CD4-positive, alpha-beta memory T cell (primary cell): ENCODE measurements around the gene MASP1. TPM values are rescaled to one million over a fixed set of nuclear protein-coding genes. Genes with fewer than 3 reads are reported as not detected.
"Not testable (repeated sequence)": the region's sequence is repeated elsewhere in the genome, so short reads cannot be mapped to it uniquely, and the experiment has no call there.

Experiments
- CTCF ChIA-PET: fragments of 350-600 bp; sonication (Branson Sonifier 250); formaldehyde crosslinking; loops from one replicate; lab custom pipeline; 2021; ENCODE audit warnings: inconsistent platforms; ENCODE audit not compliant: partially characterized antibody; lab: Charles Lee
- POLR2A ChIA-PET: fragments of 350-600 bp; sonication (Branson Sonifier 250); formaldehyde crosslinking; loops from one replicate; lab custom pipeline; 2021; ENCODE audit not compliant: partially characterized antibody; lab: Charles Lee
- DNase-seq, 5 donors: peaks; one replicate each; pipeline versions ENCODE4 v3.0.0 to v3.0.0-alpha.2; 2020 to 2022; ENCODE audit warnings: mixed read lengths in 1 of 5
- H3K27ac ChIP-seq: one replicate; pipeline ENCODE4 v1.7.0; 2013; ENCODE audit warnings: low read depth, low read length
- H3K27me3 ChIP-seq: 2 replicates; pipeline ENCODE4 v1.7.0; 2013; ENCODE audit warnings: mild to moderate bottlenecking, low read length, moderate library complexity; ENCODE audit not compliant: insufficient read depth
- H3K36me3 ChIP-seq: 2 replicates; pipeline ENCODE4 v1.7.0; 2013; ENCODE audit warnings: mild to moderate bottlenecking, low read length, moderate library complexity; ENCODE audit not compliant: insufficient read depth
- H3K4me1 ChIP-seq: 2 replicates; pipeline ENCODE4 v1.7.0; 2013; ENCODE audit warnings: mild to moderate bottlenecking, low read length, moderate library complexity; ENCODE audit not compliant: insufficient read depth
- H3K4me3 ChIP-seq, 2 donors: one replicate each; pipeline ENCODE4 v1.7.0; 2013; ENCODE audit warnings: low read length in 2 of 2, mild to moderate bottlenecking in 1 of 2
- H3K9me3 ChIP-seq, 2 donors: one replicate each; pipeline ENCODE4 v1.7.0; 2013; ENCODE audit warnings: low read length in 2 of 2, control low read depth in 1 of 2; ENCODE audit not compliant: control insufficient read depth in 1 of 2
- H3K27ac Mint-ChIP-seq, 7 donors: one replicate each; pipeline ENCODE4 v1.8.0; 2020 to 2021; ENCODE audit warnings: mixed read lengths in 7 of 7, mild to moderate bottlenecking in 6 of 7, inconsistent platforms in 3 of 7, moderate library complexity in 3 of 7
- H3K27me3 Mint-ChIP-seq, 2 donors: one replicate each; pipeline ENCODE4 v1.8.0; 2020 to 2021; ENCODE audit warnings: mixed read lengths in 2 of 2
- H3K36me3 Mint-ChIP-seq, 2 donors: one replicate each; pipeline ENCODE4 v1.8.0; 2020 to 2021; ENCODE audit warnings: mixed read lengths in 2 of 2, inconsistent platforms in 1 of 2, mild to moderate bottlenecking in 1 of 2
- H3K4me1 Mint-ChIP-seq, 4 donors: one replicate each; pipeline ENCODE4 v1.8.0; 2020 to 2021; ENCODE audit warnings: mixed read lengths in 4 of 4, mild to moderate bottlenecking in 1 of 4
- H3K4me3 Mint-ChIP-seq, 8 donors: one replicate each; pipeline ENCODE4 v1.8.0; 2020 to 2021; ENCODE audit warnings: mixed read lengths in 8 of 8, mild to moderate bottlenecking in 7 of 8, moderate library complexity in 6 of 8, inconsistent platforms in 3 of 8
- H3K9me3 Mint-ChIP-seq, 8 donors: one replicate each; pipeline ENCODE4 v1.8.0; 2020 to 2021; ENCODE audit warnings: mixed read lengths in 8 of 8, mild to moderate bottlenecking in 5 of 8, inconsistent platforms in 3 of 8, moderate library complexity in 1 of 8
- intact Hi-C: fragments of 100-400 bp; cut with micrococcal nuclease; formaldehyde crosslinking; loops from one replicate; pipeline ENCODE4 v1.15.1; 2023
- polyA plus RNA-seq, 2 donors: library from polyadenylated mRNA; unstranded; fragments of 300-500 nt; fragmentation: Illumina TruSeq; gene quantifications; one replicate each; pipeline ENCODE4 v1.2.3, GENCODE V29; 2021
- total RNA-seq, 2 experiments: library from RNA; stranded (reverse); gene quantifications; one replicate each; pipeline ENCODE4 v1.2.3, GENCODE V29; 2021

MASP1 gene
- total and polyA plus RNA-seq, 4 experiments from 2014 or later = not detected

DNA sequence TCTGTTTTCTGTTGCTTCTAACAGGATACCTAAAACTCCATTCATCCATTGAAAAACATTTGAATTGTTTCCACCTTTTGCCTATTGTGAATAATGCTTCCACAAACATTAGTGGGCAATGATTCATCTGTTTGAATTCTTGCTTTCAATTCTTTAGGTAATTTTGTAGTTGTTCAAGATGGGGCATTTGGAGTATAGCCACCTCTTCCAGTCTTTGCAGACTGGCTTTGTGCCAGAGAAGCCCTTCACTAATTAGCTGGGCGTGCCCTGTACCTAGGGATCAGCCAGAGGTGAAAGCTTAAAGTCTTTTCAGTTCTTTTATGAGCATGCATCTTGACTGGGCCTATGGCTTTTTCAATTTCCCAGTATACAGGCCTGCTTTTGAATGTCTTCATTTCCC is 83.4 kb downstream of the MASP1 start:
- Histone ChIP-seq H3K9me3 (no peaks in the 10 kb centered on the region), H3K4me1 (no peaks in the 10 kb centered on the region), H3K4me3 (no peak overlapping the region), H3K27ac (no peak overlapping the region), H3K36me3 (no peaks in the 10 kb centered on the region), H3K27me3 (no peaks in the 10 kb centered on the region)
- Mint-ChIP-seq H3K36me3 (no peaks in the 10 kb centered on the region), H3K27me3 (peaks cover 8 to 9% of the 10 kb centered on the region in 2 donors), H3K27ac (no peak overlapping the region), H3K4me1 (no peaks in the 10 kb centered on the region), H3K9me3 (peaks cover 0 to 4% (median 0%) of the 10 kb centered on the region in 8 donors), H3K4me3 (no peak overlapping the region)
- intact Hi-C loops = no loop called here
- POLR2A ChIA-PET = no interaction called here
- CTCF ChIA-PET = no interaction called here
- DNase-seq = no peak

DNA sequence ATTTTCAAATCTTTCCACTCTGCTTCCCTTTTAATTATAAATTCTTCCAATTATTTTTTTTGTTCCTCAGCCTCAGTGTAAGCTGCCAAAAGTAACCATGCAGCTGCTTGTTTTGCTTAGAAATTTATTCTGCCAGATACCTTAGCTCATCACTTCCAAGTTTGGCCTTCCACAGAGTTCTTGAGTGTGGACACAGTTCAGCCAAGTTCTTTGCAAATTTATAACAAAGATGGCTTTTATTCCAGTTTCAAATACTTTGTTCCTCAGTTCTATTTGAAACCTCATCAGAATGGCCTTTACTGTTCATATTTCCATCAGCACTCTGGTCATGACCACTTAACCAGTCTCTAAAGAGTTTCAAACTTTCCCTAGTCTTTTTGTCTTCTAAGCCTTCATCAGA is 83.9 kb downstream of the MASP1 start:
- peaks cover 0 to 4% (median 0%) of the 10 kb centered on the region in 8 donors for H3K9me3 Mint-ChIP-seq
- no peak overlapping the region for H3K4me3 ChIP-seq
- no peak overlapping the region for H3K27ac ChIP-seq
- no peaks in the 10 kb centered on the region for H3K36me3 ChIP-seq
- intact Hi-C loops = no loop called here
- no peak overlapping the region for H3K27ac Mint-ChIP-seq
- H3K27me3 ChIP-seq = no peaks in the 10 kb centered on the region
- DNase-seq = no peak
- H3K36me3 Mint-ChIP-seq = no peaks in the 10 kb centered on the region
- no peaks in the 10 kb centered on the region for H3K4me1 Mint-ChIP-seq
- ChIA-PET CTCF (no interaction called here), POLR2A (no interaction called here)
- H3K4me3 Mint-ChIP-seq = no peak overlapping the region
- H3K4me1 ChIP-seq = no peaks in the 10 kb centered on the region
- no peaks in the 10 kb centered on the region for H3K9me3 ChIP-seq
- H3K27me3 Mint-ChIP-seq = peaks cover 8 to 9% of the 10 kb centered on the region in 2 donors

DNA sequence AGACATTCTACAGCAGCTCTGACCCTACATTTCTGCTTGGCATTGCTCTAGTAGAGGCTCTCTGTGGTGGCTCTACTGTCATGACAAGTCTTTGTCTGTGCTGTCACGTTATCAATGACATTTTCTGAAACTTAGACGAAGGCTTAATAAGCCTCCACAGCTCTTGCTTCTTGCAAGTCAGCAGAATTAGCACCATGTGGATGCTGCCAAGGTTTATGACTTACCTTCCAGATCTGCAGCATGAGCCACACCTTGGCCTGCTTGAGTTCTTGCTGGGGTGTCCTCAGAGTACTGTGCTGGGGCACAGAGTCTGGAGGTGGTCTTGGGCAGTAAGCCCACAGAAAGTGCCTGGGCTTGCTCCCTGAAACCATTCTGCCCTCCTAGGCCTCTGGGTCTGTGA is 84.5 kb downstream of the MASP1 start:
- POLR2A ChIA-PET = no interaction called here

DNA sequence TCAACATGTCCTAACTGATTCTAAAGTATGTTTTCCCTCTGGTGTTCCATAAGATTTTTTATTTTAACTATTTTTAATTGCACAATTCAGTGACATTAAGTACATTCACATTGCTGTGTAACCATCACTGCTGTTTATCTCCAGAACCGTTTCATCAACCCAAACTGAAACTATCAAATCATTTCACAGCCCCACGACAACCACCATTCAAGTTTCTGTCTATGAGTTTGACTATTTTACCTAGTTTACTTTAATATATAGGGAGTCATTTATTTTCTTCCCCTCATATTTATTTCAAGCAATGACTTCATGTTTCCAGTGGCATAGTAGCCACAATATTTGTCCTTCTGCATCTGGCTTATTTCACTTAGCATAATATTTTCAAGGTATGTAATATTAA is 85.9 kb downstream of the MASP1 start:
- peaks cover 5 to 17% of the 10 kb centered on the region in 2 donors for H3K27me3 Mint-ChIP-seq
- ChIA-PET POLR2A (no interaction called here), CTCF (no interaction called here)
- Histone ChIP-seq H3K4me1 (no peaks in the 10 kb centered on the region), H3K27ac (no peak overlapping the region), H3K27me3 (no peaks in the 10 kb centered on the region), H3K36me3 (no peaks in the 10 kb centered on the region), H3K9me3 (no peaks in the 10 kb centered on the region), H3K4me3 (no peak overlapping the region)
- H3K27ac Mint-ChIP-seq = no peak overlapping the region
- intact Hi-C loops = no loop called here
- H3K4me3 Mint-ChIP-seq = no peak overlapping the region
- no peaks in the 10 kb centered on the region for H3K36me3 Mint-ChIP-seq
- H3K9me3 Mint-ChIP-seq = peaks cover 0 to 4% (median 0%) of the 10 kb centered on the region in 8 donors
- no peak for DNase-seq
- no peaks in the 10 kb centered on the region for H3K4me1 Mint-ChIP-seq

More for the DNA sequence above, 84.5 kb downstream of the MASP1 start:
- Mint-ChIP-seq H3K4me1 (no peaks in the 10 kb centered on the region), H3K9me3 (peaks cover 0 to 4% (median 0%) of the 10 kb centered on the region in 8 donors), H3K27me3 (peaks cover 8 to 13% of the 10 kb centered on the region in 2 donors), H3K27ac (no peak overlapping the region), H3K36me3 (no peaks in the 10 kb centered on the region), H3K4me3 (no peak overlapping the region)
- Histone ChIP-seq H3K27me3 (no peaks in the 10 kb centered on the region), H3K9me3 (no peaks in the 10 kb centered on the region), H3K36me3 (no peaks in the 10 kb centered on the region), H3K4me1 (no peaks in the 10 kb centered on the region), H3K27ac (no peak overlapping the region), H3K4me3 (no peak overlapping the region)
- no peak for DNase-seq
- intact Hi-C loops = no loop called here
- CTCF ChIA-PET = no interaction called here

DNA sequence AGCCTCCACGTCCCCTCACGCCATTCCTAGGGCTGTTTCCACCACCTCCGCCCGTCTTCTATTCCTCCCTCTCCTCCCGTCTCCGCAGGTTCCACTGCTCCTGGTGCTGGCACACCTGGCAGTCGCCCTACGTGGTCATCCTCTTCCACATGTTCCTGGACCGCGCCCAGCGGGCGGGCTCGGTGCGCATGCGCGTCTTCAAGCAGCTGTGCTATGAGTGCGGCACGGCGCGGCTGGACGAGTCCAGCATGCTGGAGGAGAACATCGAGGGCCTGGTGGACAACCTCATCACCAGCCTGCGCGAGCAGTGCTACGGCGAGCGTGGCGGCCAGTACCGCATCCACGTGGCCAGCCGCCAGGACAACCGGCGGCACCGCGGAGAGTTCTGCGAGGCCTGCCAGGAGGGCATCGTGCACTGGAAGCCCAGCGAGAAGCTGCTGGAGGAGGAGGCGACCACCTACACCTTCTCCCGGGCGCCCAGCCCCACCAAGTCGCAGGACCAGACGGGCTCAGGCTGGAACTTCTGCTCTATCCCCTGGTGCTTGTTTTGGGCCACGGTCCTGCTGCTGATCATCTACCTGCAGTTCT is 92.0 kb downstream of the MASP1 start:
- peaks cover 2 to 18% of the 10 kb centered on the region in 2 donors for H3K27me3 Mint-ChIP-seq
- H3K36me3 Mint-ChIP-seq, H3K4me1 ChIP-seq, H3K36me3 ChIP-seq, H3K4me3 ChIP-seq, H3K9me3 ChIP-seq, POLR2A ChIA-PET, H3K27ac ChIP-seq, CTCF ChIA-PET, H3K9me3 Mint-ChIP-seq, H3K27ac Mint-ChIP-seq, intact Hi-C loops, H3K4me3 Mint-ChIP-seq, H3K4me1 Mint-ChIP-seq, H3K27me3 ChIP-seq, DNase-seq: not testable (repeated sequence)

DNA sequence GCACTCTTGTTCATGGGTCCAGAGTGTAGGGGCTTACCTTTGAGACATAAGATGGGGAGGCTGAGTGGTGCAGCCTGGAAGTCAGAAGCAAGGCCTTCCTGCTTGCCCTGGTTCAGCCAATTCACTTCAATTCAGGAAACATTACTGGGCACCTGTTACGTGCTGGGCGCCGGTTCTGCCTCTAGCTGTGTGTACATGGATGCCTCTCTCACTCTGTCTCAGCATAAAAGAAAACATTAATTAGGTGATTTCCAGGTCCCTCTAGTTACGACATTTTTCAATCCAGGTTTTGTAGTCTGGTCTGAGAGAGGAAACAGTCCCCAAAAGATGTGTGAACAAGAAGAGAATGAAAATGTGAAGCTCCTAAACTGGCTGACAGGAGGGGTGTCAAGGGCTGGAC is 93.0 kb downstream of the MASP1 start:
- DNase-seq = no peak
- H3K4me3 ChIP-seq = no peak overlapping the region
- ChIA-PET POLR2A (no interaction called here), CTCF (no interaction called here)
- Mint-ChIP-seq H3K27ac (no peak overlapping the region), H3K27me3 (peaks cover 2 to 20% of the 10 kb centered on the region in 2 donors), H3K4me1 (no peaks in the 10 kb centered on the region), H3K36me3 (no peaks in the 10 kb centered on the region), H3K9me3 (no peaks in the 10 kb centered on the region), H3K4me3 (no peak overlapping the region)
- H3K36me3 ChIP-seq = no peaks in the 10 kb centered on the region
- H3K27me3 ChIP-seq = no peaks in the 10 kb centered on the region
- H3K9me3 ChIP-seq = no peaks in the 10 kb centered on the region
- H3K27ac ChIP-seq = no peak overlapping the region
- H3K4me1 ChIP-seq = no peaks in the 10 kb centered on the region
- intact Hi-C loops = no loop called here

DNA sequence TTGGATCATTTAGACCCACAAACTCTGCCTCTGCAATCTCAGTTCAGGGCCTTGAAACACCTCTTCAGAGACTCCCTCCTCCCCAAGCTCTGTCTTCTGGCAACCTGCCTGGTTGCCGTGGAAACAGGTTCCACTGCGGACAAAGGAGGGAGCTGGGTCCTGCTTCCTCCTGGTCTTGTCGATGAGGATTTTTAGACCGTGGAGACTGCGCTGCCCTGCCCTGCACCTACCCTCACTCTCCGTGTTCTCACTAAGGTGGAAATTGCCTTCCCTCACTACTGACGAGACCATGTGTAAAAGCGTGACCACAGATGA is 94.2 kb downstream of the MASP1 start, which contains the start of gene RTP1:
RTP1 (plus strand) TSS at position 152 of the 315 bp plus-strand sequence; CDS start at position 182, 30 bp downstream.
- no peaks in the 10 kb centered on the region for H3K36me3 Mint-ChIP-seq
- H3K27me3 Mint-ChIP-seq = peaks cover 2 to 22% of the 10 kb centered on the region in 2 donors
- ChIA-PET CTCF (no interaction called here), POLR2A (no interaction called here)
- no peaks in the 10 kb centered on the region for H3K4me1 ChIP-seq
- H3K9me3 ChIP-seq = no peaks in the 10 kb centered on the region
- H3K36me3 ChIP-seq = no peaks in the 10 kb centered on the region
- no peaks in the 10 kb centered on the region for H3K27me3 ChIP-seq
- H3K4me1 Mint-ChIP-seq = no peaks in the 10 kb centered on the region
- no peak within 1 kb of the TSS for H3K4me3 ChIP-seq
- intact Hi-C loops = no loop called here
- H3K9me3 Mint-ChIP-seq = no peaks in the 10 kb centered on the region
- no peak within 1 kb of the TSS for H3K27ac ChIP-seq
- no peak within 1 kb of the TSS for H3K27ac Mint-ChIP-seq
- no peak within 1 kb of the TSS for H3K4me3 Mint-ChIP-seq
- no peak for DNase-seq
